ENCODE results near the gene MYCBP.

The MYCBP gene

DNA sequence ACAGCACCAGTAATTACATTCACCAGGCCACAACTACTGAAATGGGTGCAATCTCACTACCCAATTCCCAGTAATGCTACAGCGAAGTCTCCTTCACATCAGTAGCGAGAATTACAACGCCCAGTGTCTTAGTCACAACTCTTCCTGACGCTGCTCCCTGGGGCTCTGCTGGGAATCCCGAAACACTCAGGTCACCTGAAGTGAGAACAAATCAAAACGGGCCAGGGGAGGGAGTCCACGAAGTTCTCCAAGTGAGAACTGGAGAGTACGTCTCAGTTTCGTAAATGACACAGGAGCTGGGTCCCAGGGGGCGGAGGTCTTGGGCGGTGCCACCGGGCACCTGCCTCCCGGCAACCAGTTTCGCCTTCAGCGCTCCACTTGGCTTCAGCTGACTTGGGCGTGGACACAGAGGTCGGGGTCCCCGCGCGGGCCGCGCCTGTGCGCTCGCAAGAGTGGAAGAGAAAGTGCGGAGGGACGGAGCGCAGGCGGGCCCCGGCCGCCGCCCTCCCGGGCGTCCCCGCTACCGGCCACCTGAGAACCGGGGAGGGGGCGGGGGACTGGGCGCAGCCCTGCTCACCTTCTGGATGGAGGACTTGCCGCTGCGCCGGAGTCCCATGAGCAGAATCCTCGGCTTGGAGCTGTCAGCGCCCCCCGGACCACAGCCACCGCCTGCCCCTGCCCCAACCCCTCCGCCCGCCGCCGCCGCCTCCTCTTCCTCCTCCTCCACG is 14.2 kb downstream of the MYCBP start (continued):
- TF ChIP-seq GLIS2 (tag by site-specific recombination; IDR thresholded peaks at IDR 0.05) (peak; percentile 69; the same call in 1 of the 2 replicates), MZF1 (tag by site-specific recombination; IDR thresholded peaks at IDR 0.05; ENCODE audit: borderline replicate concordance) (no peak), ZFP3 (tag by site-specific recombination; IDR thresholded peaks at IDR 0.05; ENCODE audit: low read depth) (no peak), ZNF132 (tag by site-specific recombination; IDR thresholded peaks at IDR 0.05; ENCODE audit: borderline replicate concordance) (no peak), ZSCAN23 (tag by site-specific recombination; IDR thresholded peaks at IDR 0.05) (no peak), ZFP37 (tag by site-specific recombination; IDR thresholded peaks at IDR 0.05) (0 out of 2 replicates have a peak, but pooled peaks have one; percentile 56), ZNF561 (tag by site-specific recombination; IDR thresholded peaks at IDR 0.05; ENCODE audit: borderline replicate concordance) (no peak), MEIS1 (CRISPR knock-in tag; IDR thresholded peaks at IDR 0.05; ENCODE audit: borderline replicate concordance) (no peak), YY2 (tag by site-specific recombination; IDR thresholded peaks at IDR 0.05) (no peak), KLF10 (tag by site-specific recombination; IDR thresholded peaks at IDR 0.05) (0 out of 2 replicates have a peak, but pooled peaks have one; percentile 21), ZNF155 (tag by site-specific recombination; IDR thresholded peaks at IDR 0.05) (no peak), OSR2 (tag by site-specific recombination; IDR thresholded peaks at IDR 0.05) (no peak), ZNF624 (tag by site-specific recombination; IDR thresholded peaks at IDR 0.05) (no peak), ZNF792 (tag by site-specific recombination; IDR thresholded peaks at IDR 0.05) (no peak), ZNF335 (tag by site-specific recombination; conservative IDR thresholded peaks at IDR 0.05) (peak; percentile 84), ZNF571 (tag by site-specific recombination; IDR thresholded peaks at IDR 0.05) (no peak), ZEB2 (tag by site-specific recombination; IDR thresholded peaks at IDR 0.05) (peak; percentile 83), ZNF785 (tag by site-specific recombination; IDR thresholded peaks at IDR 0.05) (no peak), ZBTB20 (tag by site-specific recombination; IDR thresholded peaks at IDR 0.05) (peak; percentile 98), ZBTB21 (tag by site-specific recombination; IDR thresholded peaks at IDR 0.05) (no peak), ZNF664 (tag by site-specific recombination; IDR thresholded peaks at IDR 0.05) (no peak), SP7 (tag by site-specific recombination; IDR thresholded peaks at IDR 0.05) (0 out of 2 replicates have a peak, but pooled peaks have one; percentile 14), KLF9 (tag by site-specific recombination; IDR thresholded peaks at IDR 0.05; ENCODE audit: low read depth) (peak; percentile 63; the same call in 1 of the 2 replicates), WT1 (tag by site-specific recombination; IDR thresholded peaks at IDR 0.05) (no peak), ZNF777 (tag by site-specific recombination; IDR thresholded peaks at IDR 0.05; ENCODE audit: borderline replicate concordance) (no peak), ZIC2 (tag by site-specific recombination; IDR thresholded peaks at IDR 0.05) (peak; percentile 57), FEZF1 (tag by site-specific recombination; IDR thresholded peaks at IDR 0.05) (no peak), ZNF629 (tag by site-specific recombination; IDR thresholded peaks at IDR 0.05) (0 out of 2 replicates have a peak, but pooled peaks have one; percentile 21), KLF8 (tag by site-specific recombination; IDR thresholded peaks at IDR 0.05) (peak; percentile 61; the same call in 1 of the 2 replicates), ZNF157 (tag by site-specific recombination; IDR thresholded peaks at IDR 0.05) (no peak)
- TF ChIP-seq, protein P1, sequence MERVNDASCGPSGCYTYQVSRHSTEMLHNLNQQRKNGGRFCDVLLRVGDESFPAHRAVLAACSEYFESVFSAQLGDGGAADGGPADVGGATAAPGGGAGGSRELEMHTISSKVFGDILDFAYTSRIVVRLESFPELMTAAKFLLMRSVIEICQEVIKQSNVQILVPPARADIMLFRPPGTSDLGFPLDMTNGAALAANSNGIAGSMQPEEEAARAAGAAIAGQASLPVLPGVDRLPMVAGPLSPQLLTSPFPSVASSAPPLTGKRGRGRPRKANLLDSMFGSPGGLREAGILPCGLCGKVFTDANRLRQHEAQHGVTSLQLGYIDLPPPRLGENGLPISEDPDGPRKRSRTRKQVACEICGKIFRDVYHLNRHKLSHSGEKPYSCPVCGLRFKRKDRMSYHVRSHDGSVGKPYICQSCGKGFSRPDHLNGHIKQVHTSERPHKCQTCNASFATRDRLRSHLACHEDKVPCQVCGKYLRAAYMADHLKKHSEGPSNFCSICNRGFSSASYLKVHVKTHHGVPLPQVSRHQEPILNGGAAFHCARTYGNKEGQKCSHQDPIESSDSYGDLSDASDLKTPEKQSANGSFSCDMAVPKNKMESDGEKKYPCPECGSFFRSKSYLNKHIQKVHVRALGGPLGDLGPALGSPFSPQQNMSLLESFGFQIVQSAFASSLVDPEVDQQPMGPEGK (tag by site-specific recombination; IDR thresholded peaks at IDR 0.05): peak; percentile 67
- TF ChIP-seq, protein P2, sequence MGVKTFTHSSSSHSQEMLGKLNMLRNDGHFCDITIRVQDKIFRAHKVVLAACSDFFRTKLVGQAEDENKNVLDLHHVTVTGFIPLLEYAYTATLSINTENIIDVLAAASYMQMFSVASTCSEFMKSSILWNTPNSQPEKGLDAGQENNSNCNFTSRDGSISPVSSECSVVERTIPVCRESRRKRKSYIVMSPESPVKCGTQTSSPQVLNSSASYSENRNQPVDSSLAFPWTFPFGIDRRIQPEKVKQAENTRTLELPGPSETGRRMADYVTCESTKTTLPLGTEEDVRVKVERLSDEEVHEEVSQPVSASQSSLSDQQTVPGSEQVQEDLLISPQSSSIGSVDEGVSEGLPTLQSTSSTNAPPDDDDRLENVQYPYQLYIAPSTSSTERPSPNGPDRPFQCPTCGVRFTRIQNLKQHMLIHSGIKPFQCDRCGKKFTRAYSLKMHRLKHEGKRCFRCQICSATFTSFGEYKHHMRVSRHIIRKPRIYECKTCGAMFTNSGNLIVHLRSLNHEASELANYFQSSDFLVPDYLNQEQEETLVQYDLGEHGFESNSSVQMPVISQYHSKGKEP (tag by site-specific recombination; IDR thresholded peaks at IDR 0.05): no peak
- TF ChIP-seq, protein P3, sequence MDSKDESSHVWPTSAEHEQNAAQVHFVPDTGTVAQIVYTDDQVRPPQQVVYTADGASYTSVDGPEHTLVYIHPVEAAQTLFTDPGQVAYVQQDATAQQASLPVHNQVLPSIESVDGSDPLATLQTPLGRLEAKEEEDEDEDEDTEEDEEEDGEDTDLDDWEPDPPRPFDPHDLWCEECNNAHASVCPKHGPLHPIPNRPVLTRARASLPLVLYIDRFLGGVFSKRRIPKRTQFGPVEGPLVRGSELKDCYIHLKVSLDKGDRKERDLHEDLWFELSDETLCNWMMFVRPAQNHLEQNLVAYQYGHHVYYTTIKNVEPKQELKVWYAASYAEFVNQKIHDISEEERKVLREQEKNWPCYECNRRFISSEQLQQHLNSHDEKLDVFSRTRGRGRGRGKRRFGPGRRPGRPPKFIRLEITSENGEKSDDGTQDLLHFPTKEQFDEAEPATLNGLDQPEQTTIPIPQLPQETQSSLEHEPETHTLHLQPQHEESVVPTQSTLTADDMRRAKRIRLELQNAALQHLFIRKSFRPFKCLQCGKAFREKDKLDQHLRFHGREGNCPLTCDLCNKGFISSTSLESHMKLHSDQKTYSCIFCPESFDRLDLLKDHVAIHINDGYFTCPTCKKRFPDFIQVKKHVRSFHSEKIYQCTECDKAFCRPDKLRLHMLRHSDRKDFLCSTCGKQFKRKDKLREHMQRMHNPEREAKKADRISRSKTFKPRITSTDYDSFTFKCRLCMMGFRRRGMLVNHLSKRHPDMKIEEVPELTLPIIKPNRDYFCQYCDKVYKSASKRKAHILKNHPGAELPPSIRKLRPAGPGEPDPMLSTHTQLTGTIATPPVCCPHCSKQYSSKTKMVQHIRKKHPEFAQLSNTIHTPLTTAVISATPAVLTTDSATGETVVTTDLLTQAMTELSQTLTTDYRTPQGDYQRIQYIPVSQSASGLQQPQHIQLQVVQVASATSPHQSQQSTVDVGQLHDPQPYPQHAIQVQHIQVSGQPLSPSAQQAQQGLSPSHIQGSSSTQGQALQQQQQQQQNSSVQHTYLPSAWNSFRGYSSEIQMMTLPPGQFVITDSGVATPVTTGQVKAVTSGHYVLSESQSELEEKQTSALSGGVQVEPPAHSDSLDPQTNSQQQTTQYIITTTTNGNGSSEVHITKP (tag by site-specific recombination; IDR thresholded peaks at IDR 0.05): peak; percentile 61
- TF ChIP-seq, protein P4, sequence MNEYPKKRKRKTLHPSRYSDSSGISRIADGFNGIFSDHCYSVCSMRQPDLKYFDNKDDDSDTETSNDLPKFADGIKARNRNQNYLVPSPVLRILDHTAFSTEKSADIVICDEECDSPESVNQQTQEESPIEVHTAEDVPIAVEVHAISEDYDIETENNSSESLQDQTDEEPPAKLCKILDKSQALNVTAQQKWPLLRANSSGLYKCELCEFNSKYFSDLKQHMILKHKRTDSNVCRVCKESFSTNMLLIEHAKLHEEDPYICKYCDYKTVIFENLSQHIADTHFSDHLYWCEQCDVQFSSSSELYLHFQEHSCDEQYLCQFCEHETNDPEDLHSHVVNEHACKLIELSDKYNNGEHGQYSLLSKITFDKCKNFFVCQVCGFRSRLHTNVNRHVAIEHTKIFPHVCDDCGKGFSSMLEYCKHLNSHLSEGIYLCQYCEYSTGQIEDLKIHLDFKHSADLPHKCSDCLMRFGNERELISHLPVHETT (tag by site-specific recombination; IDR thresholded peaks at IDR 0.05): no peak
